GM08714 (cell line): ENCODE data around the gene MAP3K13.
A peak's percentile ranks its signal among the peaks of the same experiment; 100 is the strongest.

Experiments
- H3K4me3 ChIP-seq: fragments of 200-500 bp; sonication (Bioruptor generic); 2 replicates; pipeline ENCODE4 v1.5.1; 2014; ENCODE audit warnings: mild to moderate bottlenecking, low read length, inconsistent platforms
- ZNF274 ChIP-seq: IDR thresholded peaks from 2 replicates; pipeline ENCODE4 v1.6.1; 2012; ENCODE audit warnings: mild to moderate bottlenecking, low read depth, low read length

The MAP3K13 gene

GRCh38 chr3:185477316-185477715 is 114.4 kb downstream of the MAP3K13 start:
- H3K4me3 ChIP-seq, result no peak overlapping the region
- TF ChIP-seq ZNF274, result no peak

GRCh38 chr3:185479373-185479945 is 116.5 kb downstream of the MAP3K13 start:
- H3K4me3 ChIP-seq, result no peak overlapping the region
- TF ChIP-seq ZNF274, result no peak

- no peak for TF ChIP-seq ZNF274
Measured at GRCh38 chr3:185484296-185484695, 121.4 kb downstream of the MAP3K13 start.

GRCh38 chr3:185486394-185486793 is 123.5 kb downstream of the MAP3K13 start:
- no peak for TF ChIP-seq ZNF274
- no peak overlapping the region for H3K4me3 ChIP-seq

More at GRCh38 chr3:185484296-185484695, 121.4 kb downstream of the MAP3K13 start:
- no peak overlapping the region for H3K4me3 ChIP-seq

- TF ChIP-seq ZNF274, result no peak
- no peak overlapping the region for H3K4me3 ChIP-seq
Measured at GRCh38 chr3:185488465-185488864, 125.5 kb downstream of the MAP3K13 start.

GRCh38 chr3:185489462-185489861 is 126.5 kb downstream of the MAP3K13 start:
- TF ChIP-seq ZNF274, result no peak
- no peak overlapping the region for H3K4me3 ChIP-seq

- no peak for TF ChIP-seq ZNF274
- H3K4me3 ChIP-seq, result no peak overlapping the region
Measured at GRCh38 chr3:185490241-185490640, 127.3 kb downstream of the MAP3K13 start.

- H3K4me3 ChIP-seq, result peak within 1 kb of the TSS; percentile 87
- no peak for TF ChIP-seq ZNF274
Measured at GRCh38 chr3:185498503-185499396, 135.8 kb downstream of the MAP3K13 start, which contains the start of gene TMEM41A. Gene TMEM41A, minus strand, starts transcription at chr3:185499035. Its CDS starts 74 bp downstream, at chr3:185498961.

- TF ChIP-seq ZNF274, result no peak
- no peak overlapping the region for H3K4me3 ChIP-seq
Measured at GRCh38 chr3:185502987-185503386, 140.1 kb downstream of the MAP3K13 start.

- TF ChIP-seq ZNF274, result no peak
- H3K4me3 ChIP-seq, result no peak overlapping the region
Measured at GRCh38 chr3:185503521-185503920, 140.6 kb downstream of the MAP3K13 start.

GRCh38 chr3:185504636-185505035 is 141.7 kb downstream of the MAP3K13 start:
- H3K4me3 ChIP-seq, result no peak overlapping the region
- no peak for TF ChIP-seq ZNF274

GRCh38 chr3:185507883-185508282 is 144.9 kb downstream of the MAP3K13 start:
- TF ChIP-seq ZNF274, result no peak
- no peak overlapping the region for H3K4me3 ChIP-seq

GRCh38 chr3:185508335-185508991 is 145.5 kb downstream of the MAP3K13 start:
- no peak for TF ChIP-seq ZNF274
- no peak overlapping the region for H3K4me3 ChIP-seq

- H3K4me3 ChIP-seq, result no peak overlapping the region
- TF ChIP-seq ZNF274, result no peak
Measured at GRCh38 chr3:185511711-185512110, 148.8 kb downstream of the MAP3K13 start.

GRCh38 chr3:185517387-185518130 is 154.6 kb downstream of the MAP3K13 start:
- no peak for TF ChIP-seq ZNF274
- H3K4me3 ChIP-seq, result no peak overlapping the region
